GM23338 (cell line): ENCODE results near the gene RABL6. TPM values are rescaled to one million over a fixed set of nuclear protein-coding genes. Genes with fewer than 3 reads are reported as not detected.

Experiments
- ATAC-seq: fragments of 200-7000 bp; cut with Tn5 transposase; 3 replicates; pipeline ENCODE4 v1.9.1; 2020
- DNase-seq: peaks from one replicate; pipeline ENCODE4 v3.0.0-alpha.2; 2015; ENCODE audit warnings: low spot score
- H2AFZ ChIP-seq: fragments of 200-600 bp; sonication (generic); 2 replicates; pipeline ENCODE4 v1.8.0; 2016; ENCODE audit warnings: antibody characterized with exemption, mild to moderate bottlenecking, moderate library complexity
- H3F3A ChIP-seq: fragments of 200-600 bp; sonication (generic); replicated peaks from 2 replicates; pipeline ENCODE4 v1.8.0; 2017; ENCODE audit warnings: antibody characterized with exemption, mixed run types, low read depth
- H3K27ac ChIP-seq: fragments of 200-600 bp; sonication (generic); 2 replicates; pipeline ENCODE4 v1.6.1; 2016; ENCODE audit warnings: low read depth
- H3K27me3 ChIP-seq: fragments of 200-600 bp; sonication (generic); 2 replicates; pipeline ENCODE4 v1.8.0; 2016; ENCODE audit warnings: mild to moderate bottlenecking, mixed run types, moderate library complexity; ENCODE audit not compliant: insufficient read depth
- H3K36me3 ChIP-seq: fragments of 200-600 bp; sonication (generic); 2 replicates; pipeline ENCODE4 v1.8.0; 2016; ENCODE audit warnings: mild to moderate bottlenecking; ENCODE audit not compliant: insufficient read depth
- H3K4me1 ChIP-seq: fragments of 200-600 bp; sonication (generic); 2 replicates; pipeline ENCODE4 v1.8.0; 2016; ENCODE audit warnings: mild to moderate bottlenecking, moderate library complexity; ENCODE audit not compliant: insufficient read depth
- H3K4me2 ChIP-seq: fragments of 200-600 bp; sonication (generic); 2 replicates; pipeline ENCODE4 v1.7.1; 2017; ENCODE audit warnings: mixed run types
- H3K4me3 ChIP-seq: fragments of 200-600 bp; sonication (generic); 2 replicates; pipeline ENCODE4 v1.6.1; 2016; ENCODE audit warnings: mixed run types
- H3K79me2 ChIP-seq: fragments of 200-600 bp; sonication (generic); replicated peaks from 2 replicates; pipeline ENCODE4 v1.8.0; 2017; ENCODE audit warnings: mild to moderate bottlenecking; ENCODE audit not compliant: insufficient read depth
- H3K9me2 ChIP-seq: fragments of 200-600 bp; sonication (generic); 2 replicates; pipeline ENCODE4 v1.8.0; 2017; ENCODE audit not compliant: insufficient read depth
- H4K20me1 ChIP-seq: fragments of 200-600 bp; sonication (generic); replicated peaks from 2 replicates; pipeline ENCODE4 v1.8.0; 2017; ENCODE audit warnings: mild to moderate bottlenecking; ENCODE audit not compliant: insufficient read depth
- H3K27ac Mint-ChIP-seq: 2 replicates; pipeline ENCODE4 v1.8.0; 2020; ENCODE audit warnings: inconsistent platforms, mild to moderate bottlenecking, moderate library complexity, mixed read lengths
- H3K27me3 Mint-ChIP-seq: 3 replicates; pipeline ENCODE4 v1.8.0; 2022; ENCODE audit warnings: low read depth, mild to moderate bottlenecking, moderate library complexity, mixed read lengths, inconsistent platforms; ENCODE audit not compliant: insufficient read depth, poor library complexity
- H3K36me3 Mint-ChIP-seq: 3 replicates; pipeline ENCODE4 v1.8.0; 2021; ENCODE audit warnings: low read depth, mild to moderate bottlenecking, inconsistent platforms, moderate library complexity, mixed read lengths
- H3K4me1 Mint-ChIP-seq: 3 replicates; pipeline ENCODE4 v1.8.0; 2020; ENCODE audit warnings: mild to moderate bottlenecking, inconsistent platforms, mixed read lengths
- H3K4me3 Mint-ChIP-seq: 3 replicates; pipeline ENCODE4 v1.8.0; 2021; ENCODE audit warnings: moderate library complexity, mild to moderate bottlenecking, inconsistent platforms, mixed read lengths
- H3K9me3 Mint-ChIP-seq: 3 replicates; pipeline ENCODE4 v1.8.0; 2020; ENCODE audit warnings: moderate library complexity, mild to moderate bottlenecking, inconsistent platforms, mixed read lengths
- CREB1 ChIP-seq: fragments of 250-450 bp; sonication (Bioruptor Pico); IDR thresholded peaks from 2 replicates; pipeline ENCODE4 v1.5.0; 2020; ENCODE audit warnings: low read depth, mild to moderate bottlenecking, moderate library complexity
- EZH2 ChIP-seq: fragments of 200-600 bp; sonication (generic); IDR thresholded peaks from one replicate; pipeline ENCODE4 v1.8.0; 2017; ENCODE audit warnings: antibody characterized with exemption, mild to moderate bottlenecking, low read depth; ENCODE audit not compliant: unreplicated experiment
- JUNB ChIP-seq: IDR thresholded peaks from one replicate; pipeline ENCODE4 v1.6.1; 2016; ENCODE audit warnings: antibody characterized with exemption; ENCODE audit not compliant: unreplicated experiment
- NANOG ChIP-seq: IDR thresholded peaks from 2 replicates; pipeline ENCODE4 v1.6.1; 2016; ENCODE audit warnings: antibody characterized with exemption, borderline replicate concordance
- POLR2AphosphoS5 ChIP-seq: IDR thresholded peaks from 2 replicates; pipeline ENCODE4 v1.6.1; 2016; ENCODE audit warnings: antibody characterized with exemption, low read depth
- STAT1 ChIP-seq: IDR thresholded peaks from one replicate; pipeline ENCODE4 v1.6.1; 2016; ENCODE audit warnings: antibody characterized with exemption; ENCODE audit not compliant: unreplicated experiment
- polyA plus RNA-seq: library from polyadenylated mRNA; unstranded; fragments of >200 nt; fragmentation: Nextera tagmentation; extraction: Ambion mirVana; gene quantifications from 2 replicates; pipeline ENCODE4 v1.2.1, GENCODE V29; 2016
- total RNA-seq: library from RNA; depleted of rRNA; stranded (reverse); fragments of >200 nt; shearing (Covaris generic); gene quantifications from 2 replicates; pipeline ENCODE4 v1.2.3, GENCODE V29; 2014
- TF ChIP-seq, protein P1 (sequence below): fragments of 250-450 bp; sonication (Bioruptor Pico); IDR thresholded peaks from 2 replicates; pipeline ENCODE4 v1.5.0; 2020; ENCODE audit warnings: mild to moderate bottlenecking, moderate library complexity

RABL6 gene
- total and polyA plus RNA-seq, 2 experiments from 2014 or later = 59.1 to 127 TPM

GRCh38 chr9:136821826-136822544 is 14.2 kb downstream of the RABL6 start (continued):
- TF ChIP-seq, protein P1, sequence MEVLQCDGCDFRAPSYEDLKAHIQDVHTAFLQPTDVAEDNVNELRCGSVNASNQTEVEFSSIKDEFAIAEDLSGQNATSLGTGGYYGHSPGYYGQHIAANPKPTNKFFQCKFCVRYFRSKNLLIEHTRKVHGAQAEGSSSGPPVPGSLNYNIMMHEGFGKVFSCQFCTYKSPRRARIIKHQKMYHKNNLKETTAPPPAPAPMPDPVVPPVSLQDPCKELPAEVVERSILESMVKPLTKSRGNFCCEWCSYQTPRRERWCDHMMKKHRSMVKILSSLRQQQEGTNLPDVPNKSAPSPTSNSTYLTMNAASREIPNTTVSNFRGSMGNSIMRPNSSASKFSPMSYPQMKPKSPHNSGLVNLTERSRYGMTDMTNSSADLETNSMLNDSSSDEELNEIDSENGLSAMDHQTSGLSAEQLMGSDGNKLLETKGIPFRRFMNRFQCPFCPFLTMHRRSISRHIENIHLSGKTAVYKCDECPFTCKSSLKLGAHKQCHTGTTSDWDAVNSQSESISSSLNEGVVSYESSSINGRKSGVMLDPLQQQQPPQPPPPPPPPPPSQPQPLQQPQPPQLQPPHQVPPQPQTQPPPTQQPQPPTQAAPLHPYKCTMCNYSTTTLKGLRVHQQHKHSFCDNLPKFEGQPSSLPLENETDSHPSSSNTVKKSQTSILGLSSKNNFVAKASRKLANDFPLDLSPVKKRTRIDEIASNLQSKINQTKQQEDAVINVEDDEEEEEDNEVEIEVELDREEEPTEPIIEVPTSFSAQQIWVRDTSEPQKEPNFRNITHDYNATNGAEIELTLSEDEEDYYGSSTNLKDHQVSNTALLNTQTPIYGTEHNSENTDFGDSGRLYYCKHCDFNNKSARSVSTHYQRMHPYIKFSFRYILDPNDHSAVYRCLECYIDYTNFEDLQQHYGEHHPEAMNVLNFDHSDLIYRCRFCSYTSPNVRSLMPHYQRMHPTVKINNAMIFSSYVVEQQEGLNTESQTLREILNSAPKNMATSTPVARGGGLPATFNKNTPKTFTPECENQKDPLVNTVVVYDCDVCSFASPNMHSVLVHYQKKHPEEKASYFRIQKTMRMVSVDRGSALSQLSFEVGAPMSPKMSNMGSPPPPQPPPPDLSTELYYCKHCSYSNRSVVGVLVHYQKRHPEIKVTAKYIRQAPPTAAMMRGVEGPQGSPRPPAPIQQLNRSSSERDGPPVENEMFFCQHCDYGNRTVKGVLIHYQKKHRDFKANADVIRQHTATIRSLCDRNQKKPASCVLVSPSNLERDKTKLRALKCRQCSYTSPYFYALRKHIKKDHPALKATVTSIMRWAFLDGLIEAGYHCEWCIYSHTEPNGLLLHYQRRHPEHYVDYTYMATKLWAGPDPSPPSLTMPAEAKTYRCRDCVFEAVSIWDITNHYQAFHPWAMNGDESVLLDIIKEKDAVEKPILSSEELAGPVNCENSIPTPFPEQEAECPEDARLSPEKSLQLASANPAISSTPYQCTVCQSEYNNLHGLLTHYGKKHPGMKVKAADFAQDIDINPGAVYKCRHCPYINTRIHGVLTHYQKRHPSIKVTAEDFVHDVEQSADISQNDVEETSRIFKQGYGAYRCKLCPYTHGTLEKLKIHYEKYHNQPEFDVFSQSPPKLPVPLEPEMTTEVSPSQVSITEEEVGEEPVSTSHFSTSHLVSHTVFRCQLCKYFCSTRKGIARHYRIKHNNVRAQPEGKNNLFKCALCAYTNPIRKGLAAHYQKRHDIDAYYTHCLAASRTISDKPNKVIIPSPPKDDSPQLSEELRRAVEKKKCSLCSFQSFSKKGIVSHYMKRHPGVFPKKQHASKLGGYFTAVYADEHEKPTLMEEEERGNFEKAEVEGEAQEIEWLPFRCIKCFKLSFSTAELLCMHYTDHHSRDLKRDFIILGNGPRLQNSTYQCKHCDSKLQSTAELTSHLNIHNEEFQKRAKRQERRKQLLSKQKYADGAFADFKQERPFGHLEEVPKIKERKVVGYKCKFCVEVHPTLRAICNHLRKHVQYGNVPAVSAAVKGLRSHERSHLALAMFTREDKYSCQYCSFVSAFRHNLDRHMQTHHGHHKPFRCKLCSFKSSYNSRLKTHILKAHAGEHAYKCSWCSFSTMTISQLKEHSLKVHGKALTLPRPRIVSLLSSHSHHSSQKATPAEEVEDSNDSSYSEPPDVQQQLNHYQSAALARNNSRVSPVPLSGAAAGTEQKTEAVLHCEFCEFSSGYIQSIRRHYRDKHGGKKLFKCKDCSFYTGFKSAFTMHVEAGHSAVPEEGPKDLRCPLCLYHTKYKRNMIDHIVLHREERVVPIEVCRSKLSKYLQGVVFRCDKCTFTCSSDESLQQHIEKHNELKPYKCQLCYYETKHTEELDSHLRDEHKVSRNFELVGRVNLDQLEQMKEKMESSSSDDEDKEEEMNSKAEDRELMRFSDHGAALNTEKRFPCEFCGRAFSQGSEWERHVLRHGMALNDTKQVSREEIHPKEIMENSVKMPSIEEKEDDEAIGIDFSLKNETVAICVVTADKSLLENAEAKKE (CRISPR knock-in tag) = no peak
- TF ChIP-seq POLR2AphosphoS5 = no peak
- no peak for TF ChIP-seq JUNB
- TF ChIP-seq EZH2 = no peak
- TF ChIP-seq STAT1 = no peak
- no peak for TF ChIP-seq NANOG

DNA sequence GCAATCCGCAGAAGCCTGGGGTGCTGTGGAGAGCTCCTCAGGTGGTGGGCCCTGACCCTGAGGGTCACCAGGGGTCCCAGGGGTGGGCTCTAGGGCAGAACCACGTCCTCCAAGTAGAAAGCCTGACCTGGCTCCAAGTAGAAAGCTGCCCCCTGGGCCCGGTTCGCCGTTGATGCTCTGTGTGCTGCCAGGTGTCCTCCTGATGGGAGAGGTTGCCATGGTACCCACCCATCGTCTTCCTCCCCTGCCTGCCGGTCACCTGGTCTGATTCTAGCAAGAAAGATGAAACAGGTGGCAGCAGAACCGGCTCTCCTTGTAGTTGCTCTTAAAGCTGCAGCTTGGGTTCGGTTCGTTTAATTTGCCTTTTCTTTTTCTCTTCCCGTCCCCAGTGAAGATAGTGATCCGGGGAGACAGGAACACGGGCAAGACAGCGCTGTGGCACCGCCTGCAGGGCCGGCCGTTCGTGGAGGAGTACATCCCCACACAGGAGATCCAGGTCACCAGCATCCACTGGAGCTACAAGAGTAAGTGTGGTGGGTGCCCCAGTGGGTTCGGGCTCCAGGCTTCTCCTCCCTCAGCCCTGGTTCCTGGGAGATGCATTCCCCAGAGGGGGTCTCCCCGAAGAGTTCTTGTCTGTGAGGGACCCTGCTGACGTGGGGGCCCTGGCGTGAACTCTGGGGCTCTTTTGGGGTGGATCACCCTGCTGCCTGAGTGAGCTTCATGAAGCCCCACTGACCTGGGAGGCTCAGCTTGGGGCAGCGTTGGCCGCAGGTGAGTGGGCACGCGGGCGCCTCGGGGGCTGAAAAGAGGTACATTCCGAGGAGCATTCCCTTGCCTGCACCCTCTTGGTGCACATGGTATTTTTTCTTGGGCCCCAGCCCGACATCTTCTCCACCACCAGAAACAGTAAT is 15.6 kb downstream of the RABL6 start:
- no peak overlapping the region for H3K27ac ChIP-seq
- H3K4me1 Mint-ChIP-seq = peaks cover 13% of the 10 kb centered on the region; the same call in 2 of the 3 replicates
- peaks cover 6% of the 10 kb centered on the region; the same call in 1 of the 2 replicates for H3F3A ChIP-seq
- peaks cover 25% of the 10 kb centered on the region for H3K36me3 Mint-ChIP-seq
- H3K4me1 ChIP-seq = peaks cover 6% of the 10 kb centered on the region; the same call in 1 of the 2 replicates
- H3K79me2 ChIP-seq = peaks cover 17% of the 10 kb centered on the region
- H3K4me2 ChIP-seq = no peak overlapping the region
- no peak overlapping the region for H3K27ac Mint-ChIP-seq
- no peaks in the 10 kb centered on the region for H3K27me3 ChIP-seq
- H3K9me2 ChIP-seq = no peaks in the 10 kb centered on the region
- DNase-seq (no peak), ATAC-seq (no peak)
- peaks cover 18% of the 10 kb centered on the region for H4K20me1 ChIP-seq
- H3K9me3 Mint-ChIP-seq = no peaks in the 10 kb centered on the region
- H3K4me3 ChIP-seq = no peak overlapping the region
- peaks cover 10% of the 10 kb centered on the region for H3K27me3 Mint-ChIP-seq
- no peaks in the 10 kb centered on the region for H3K36me3 ChIP-seq
- H3K4me3 Mint-ChIP-seq = no peak overlapping the region
- no peak overlapping the region for H2AFZ ChIP-seq
- TF ChIP-seq STAT1 (no peak), CREB1 (CRISPR knock-in tag) (no peak), JUNB (no peak)
- TF ChIP-seq, protein P1 (CRISPR knock-in tag) = no peak
